Nephron progenitor cell (in vitro differentiated cells): ENCODE results near the gene ACSF3.

ENCODE experiments used
- DNase-seq: peaks from one replicate; pipeline ENCODE4 v3.0.0; 2021
- H3K27ac Mint-ChIP-seq: 2 replicates; pipeline ENCODE4 v1.8.0; 2021; ENCODE audit warnings: mild to moderate bottlenecking, moderate library complexity, mixed read lengths
- H3K27me3 Mint-ChIP-seq: 2 replicates; pipeline ENCODE4 v1.8.0; 2021; ENCODE audit warnings: mild to moderate bottlenecking, low read depth, mixed read lengths; ENCODE audit not compliant: poor library complexity
- H3K36me3 Mint-ChIP-seq: 2 replicates; pipeline ENCODE4 v1.8.0; 2021; ENCODE audit warnings: low read depth, mixed read lengths
- H3K4me1 Mint-ChIP-seq: 2 replicates; pipeline ENCODE4 v1.8.0; 2021; ENCODE audit warnings: mixed read lengths
- H3K4me3 Mint-ChIP-seq: 2 replicates; pipeline ENCODE4 v1.8.0; 2021; ENCODE audit warnings: mild to moderate bottlenecking, moderate library complexity, mixed read lengths
- H3K9me3 Mint-ChIP-seq: 2 replicates; pipeline ENCODE4 v1.8.0; 2021; ENCODE audit warnings: mild to moderate bottlenecking, moderate library complexity, mixed read lengths
- TF ChIP-seq, protein P1 (sequence below): fragments of 200-600 bp; sonication (generic); IDR thresholded peaks from 2 replicates; pipeline ENCODE4 v1.5.0; 2021; ENCODE audit warnings: antibody characterized with exemption

Gene ACSF3

DNA sequence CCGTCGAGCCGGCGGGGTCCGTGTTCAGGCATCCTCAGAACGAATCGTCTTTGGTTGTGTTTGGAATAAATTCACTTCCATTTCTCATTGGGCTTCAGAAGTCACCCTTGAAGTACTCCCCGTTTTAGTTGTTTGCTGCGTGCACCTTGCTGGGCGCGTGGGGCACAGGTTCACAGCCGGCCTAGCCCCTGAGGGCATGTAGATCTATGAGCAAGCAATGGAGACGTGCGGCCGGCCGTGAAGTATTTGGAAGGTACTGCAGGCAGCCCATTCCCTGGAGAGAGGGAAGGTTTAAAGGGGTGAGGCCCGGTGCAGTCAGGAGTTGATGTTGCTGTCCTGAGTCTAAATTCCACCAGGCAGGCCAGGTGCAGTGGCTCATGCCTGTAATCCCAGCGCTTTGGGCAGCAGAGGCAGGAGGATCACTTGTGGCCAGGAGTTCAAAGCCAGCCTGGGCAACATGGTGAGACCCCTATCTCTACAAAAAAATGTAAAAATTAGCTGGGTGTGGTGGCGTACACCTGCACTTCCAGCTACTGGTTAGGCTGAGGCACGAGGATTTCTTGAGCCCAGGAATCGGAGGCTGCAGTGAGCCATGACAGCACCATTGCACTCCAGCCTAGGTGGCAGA is 714 bp downstream of the ACSF3 start:
- H3K4me3 Mint-ChIP-seq, result peak overlapping the region; percentile 95
- DNase-seq, result no peak
- H3K9me3 Mint-ChIP-seq, result no peaks in the 10 kb centered on the region
- no peak overlapping the region for H3K27ac Mint-ChIP-seq
- H3K27me3 Mint-ChIP-seq, result peaks cover 52% of the 10 kb centered on the region
- peaks cover 1% of the 10 kb centered on the region for H3K36me3 Mint-ChIP-seq
- TF ChIP-seq, protein P1, sequence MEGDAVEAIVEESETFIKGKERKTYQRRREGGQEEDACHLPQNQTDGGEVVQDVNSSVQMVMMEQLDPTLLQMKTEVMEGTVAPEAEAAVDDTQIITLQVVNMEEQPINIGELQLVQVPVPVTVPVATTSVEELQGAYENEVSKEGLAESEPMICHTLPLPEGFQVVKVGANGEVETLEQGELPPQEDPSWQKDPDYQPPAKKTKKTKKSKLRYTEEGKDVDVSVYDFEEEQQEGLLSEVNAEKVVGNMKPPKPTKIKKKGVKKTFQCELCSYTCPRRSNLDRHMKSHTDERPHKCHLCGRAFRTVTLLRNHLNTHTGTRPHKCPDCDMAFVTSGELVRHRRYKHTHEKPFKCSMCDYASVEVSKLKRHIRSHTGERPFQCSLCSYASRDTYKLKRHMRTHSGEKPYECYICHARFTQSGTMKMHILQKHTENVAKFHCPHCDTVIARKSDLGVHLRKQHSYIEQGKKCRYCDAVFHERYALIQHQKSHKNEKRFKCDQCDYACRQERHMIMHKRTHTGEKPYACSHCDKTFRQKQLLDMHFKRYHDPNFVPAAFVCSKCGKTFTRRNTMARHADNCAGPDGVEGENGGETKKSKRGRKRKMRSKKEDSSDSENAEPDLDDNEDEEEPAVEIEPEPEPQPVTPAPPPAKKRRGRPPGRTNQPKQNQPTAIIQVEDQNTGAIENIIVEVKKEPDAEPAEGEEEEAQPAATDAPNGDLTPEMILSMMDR, result no peak
- H3K4me1 Mint-ChIP-seq, result peaks cover 50% of the 10 kb centered on the region

DNA sequence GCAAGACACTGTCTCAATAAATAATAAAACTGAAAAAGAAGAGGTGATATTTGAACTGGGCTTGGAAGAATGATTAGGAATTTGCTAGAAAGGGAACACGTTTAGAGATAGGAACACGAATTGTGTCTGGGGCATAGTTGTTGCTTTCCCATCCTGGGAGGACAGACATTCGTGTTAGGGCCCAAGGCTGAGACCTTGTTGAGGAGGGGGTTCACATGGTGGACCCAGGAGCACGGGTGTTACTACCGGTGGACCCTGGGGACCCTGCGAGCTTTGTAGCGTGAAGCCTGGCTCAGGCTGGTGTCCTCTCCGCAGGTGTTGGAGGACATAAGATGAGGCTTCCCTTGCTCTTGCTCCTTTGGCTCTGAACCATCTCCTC is 1.2 kb downstream of the ACSF3 start:
- Mint-ChIP-seq H3K9me3 (no peaks in the 10 kb centered on the region), H3K4me3 (peak overlapping the region; percentile 95), H3K36me3 (peaks cover 6% of the 10 kb centered on the region), H3K27ac (no peak overlapping the region), H3K4me1 (peaks cover 54% of the 10 kb centered on the region), H3K27me3 (peaks cover 47% of the 10 kb centered on the region)
- DNase-seq, result no peak
- TF ChIP-seq, protein P1, result no peak

DNA sequence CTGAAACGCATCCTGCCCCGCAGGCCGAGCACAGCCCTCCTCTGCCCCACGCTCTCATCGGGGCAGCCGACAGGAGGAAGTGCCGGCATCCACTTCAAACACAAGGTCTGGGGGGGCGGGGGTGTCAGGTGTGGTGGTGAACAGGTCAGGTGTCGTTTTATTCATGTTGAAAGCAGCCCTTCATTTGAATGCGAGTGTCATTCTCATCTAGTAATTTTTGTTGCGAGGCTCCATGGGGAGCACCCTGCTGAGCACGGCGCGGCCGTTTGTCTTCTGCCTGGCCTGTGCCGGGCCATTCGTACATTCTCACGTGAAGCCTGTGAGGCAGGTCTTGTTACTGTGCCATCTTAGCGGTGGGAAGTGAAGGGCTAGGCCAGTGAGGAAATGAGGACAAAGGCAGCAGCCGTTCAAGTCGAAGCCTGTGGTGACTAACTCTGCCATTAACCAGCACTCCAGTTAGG is 1.9 kb downstream of the ACSF3 start:
- TF ChIP-seq, protein P1, result no peak
- no peak overlapping the region for H3K27ac Mint-ChIP-seq
- H3K4me1 Mint-ChIP-seq, result peaks cover 54% of the 10 kb centered on the region
- H3K9me3 Mint-ChIP-seq, result no peaks in the 10 kb centered on the region
- DNase-seq, result no peak
- H3K36me3 Mint-ChIP-seq, result peaks cover 10% of the 10 kb centered on the region
- peaks cover 40% of the 10 kb centered on the region for H3K27me3 Mint-ChIP-seq
- peak overlapping the region; percentile 95 for H3K4me3 Mint-ChIP-seq

DNA sequence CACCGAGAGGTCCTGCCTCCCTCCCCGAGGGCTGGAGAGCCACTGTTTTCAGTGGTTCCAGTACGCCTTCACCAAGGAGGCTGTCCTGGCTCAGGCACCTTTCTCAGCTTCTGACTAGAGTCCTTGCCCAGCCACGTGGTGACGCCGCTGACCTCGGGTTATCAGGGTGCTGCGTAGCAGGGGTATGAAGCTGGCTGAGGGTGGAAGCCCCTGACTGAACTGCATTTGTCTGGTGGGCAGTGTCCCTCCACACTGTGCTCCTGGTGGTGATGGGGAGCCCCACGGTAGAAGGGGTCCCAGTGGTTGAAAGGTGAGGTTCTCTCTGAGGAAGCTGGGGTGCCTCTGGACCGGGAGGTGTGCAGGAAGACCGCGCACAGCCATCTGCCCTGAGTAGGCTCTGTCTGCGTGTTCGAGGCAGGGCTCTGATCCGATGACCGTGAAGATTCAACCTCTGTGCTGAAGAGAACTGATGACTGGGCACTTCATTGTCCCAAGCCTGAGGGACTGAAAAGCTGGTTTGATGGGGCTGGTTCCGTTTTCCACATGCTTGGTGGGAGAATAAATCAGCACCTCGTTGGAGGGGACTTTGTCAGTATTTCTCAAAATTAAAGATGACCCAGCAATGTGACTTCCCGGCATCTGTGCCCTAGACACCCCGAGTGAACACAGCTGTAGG is 2.5 kb downstream of the ACSF3 start:
- no peaks in the 10 kb centered on the region for H3K9me3 Mint-ChIP-seq
- TF ChIP-seq, protein P1, result no peak
- H3K4me3 Mint-ChIP-seq, result peak overlapping the region; percentile 67
- no peak overlapping the region for H3K27ac Mint-ChIP-seq
- peaks cover 54% of the 10 kb centered on the region for H3K4me1 Mint-ChIP-seq
- H3K27me3 Mint-ChIP-seq, result peaks cover 34% of the 10 kb centered on the region
- no peak for DNase-seq
- peaks cover 10% of the 10 kb centered on the region for H3K36me3 Mint-ChIP-seq

DNA sequence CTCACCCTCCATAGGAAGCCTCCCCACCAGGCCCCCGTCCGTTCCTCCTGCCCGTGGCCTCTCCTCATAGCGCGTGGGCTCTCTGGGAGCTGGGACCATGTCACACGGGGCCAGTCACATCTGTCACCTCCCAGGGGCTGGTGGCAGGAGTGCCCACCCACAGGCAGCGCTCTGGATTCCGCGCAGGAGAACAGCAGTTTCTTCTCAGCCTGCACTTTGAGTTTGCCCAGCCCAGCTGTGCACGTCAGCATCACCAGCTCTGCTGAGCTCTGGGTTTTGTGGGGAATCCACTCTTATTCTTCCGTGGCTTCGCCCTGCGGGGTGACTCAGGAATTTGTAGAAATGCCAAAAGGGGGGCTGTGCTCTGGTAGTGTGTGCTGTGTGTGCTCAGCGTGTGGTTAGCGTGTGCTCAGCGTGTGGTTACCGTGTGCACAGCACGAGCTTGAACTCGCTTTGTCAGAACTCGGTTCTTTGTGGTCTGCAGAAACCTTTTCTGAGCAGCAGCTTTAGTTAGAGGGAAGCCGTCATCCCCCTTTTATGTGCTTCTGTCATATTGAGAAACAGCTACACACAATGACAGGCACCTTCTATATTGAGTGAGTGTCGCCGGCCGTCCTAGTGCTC is 3.2 kb downstream of the ACSF3 start:
- Mint-ChIP-seq H3K36me3 (peaks cover 10% of the 10 kb centered on the region), H3K4me3 (peak overlapping the region; percentile 38), H3K27ac (peak overlapping the region; percentile 89), H3K9me3 (no peaks in the 10 kb centered on the region), H3K27me3 (peaks cover 27% of the 10 kb centered on the region), H3K4me1 (peaks cover 54% of the 10 kb centered on the region)
- DNase-seq, result no peak
- TF ChIP-seq, protein P1, result no peak
